GM21717 (cell line): ENCODE measurements around the gene CLNK.

Source experiments
- ATAC-seq: cut with Tn5 transposase; IDR thresholded peaks from one replicate; pipeline ENCODE4 v1.9.1; 2021; ENCODE audit warnings: mild to moderate bottlenecking, moderate library complexity; ENCODE audit not compliant: unreplicated experiment

Gene CLNK, protein sequence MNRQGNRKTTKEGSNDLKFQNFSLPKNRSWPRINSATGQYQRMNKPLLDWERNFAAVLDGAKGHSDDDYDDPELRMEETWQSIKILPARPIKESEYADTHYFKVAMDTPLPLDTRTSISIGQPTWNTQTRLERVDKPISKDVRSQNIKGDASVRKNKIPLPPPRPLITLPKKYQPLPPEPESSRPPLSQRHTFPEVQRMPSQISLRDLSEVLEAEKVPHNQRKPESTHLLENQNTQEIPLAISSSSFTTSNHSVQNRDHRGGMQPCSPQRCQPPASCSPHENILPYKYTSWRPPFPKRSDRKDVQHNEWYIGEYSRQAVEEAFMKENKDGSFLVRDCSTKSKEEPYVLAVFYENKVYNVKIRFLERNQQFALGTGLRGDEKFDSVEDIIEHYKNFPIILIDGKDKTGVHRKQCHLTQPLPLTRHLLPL

DNA sequence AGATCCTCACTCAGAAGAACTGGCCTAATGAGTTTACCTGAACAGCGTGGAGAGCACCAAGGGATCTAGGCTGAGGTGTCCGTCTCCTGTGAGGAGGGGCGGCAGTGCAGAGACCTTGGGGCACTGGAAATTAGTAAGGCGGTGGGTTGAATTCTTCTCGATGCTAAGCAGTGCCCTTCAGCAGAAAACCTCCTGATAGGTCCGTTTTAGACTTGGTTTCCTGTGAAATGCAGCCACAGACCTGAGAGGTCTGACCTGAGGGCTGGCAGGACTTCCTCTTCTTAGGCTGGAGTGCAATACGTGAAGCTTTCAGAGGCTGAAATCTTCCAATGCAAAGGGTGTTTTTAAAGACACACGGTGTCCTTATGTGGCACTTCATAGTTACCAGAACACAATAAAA is at the start of gene CLNK:
TSS of gene CLNK (minus strand) at position 138 of the 400 bp plus-strand sequence. CDS start 16,899 bp downstream, outside the sequence.
- peak; percentile 84 for ATAC-seq

GRCh38 chr4:10733481-10734062 is 49.0 kb upstream of the CLNK start:
- ATAC-seq: no peak

- no peak for ATAC-seq
These were observed 48.4 kb upstream of the CLNK start for GRCh38 chr4:10732914-10733415.

DNA sequence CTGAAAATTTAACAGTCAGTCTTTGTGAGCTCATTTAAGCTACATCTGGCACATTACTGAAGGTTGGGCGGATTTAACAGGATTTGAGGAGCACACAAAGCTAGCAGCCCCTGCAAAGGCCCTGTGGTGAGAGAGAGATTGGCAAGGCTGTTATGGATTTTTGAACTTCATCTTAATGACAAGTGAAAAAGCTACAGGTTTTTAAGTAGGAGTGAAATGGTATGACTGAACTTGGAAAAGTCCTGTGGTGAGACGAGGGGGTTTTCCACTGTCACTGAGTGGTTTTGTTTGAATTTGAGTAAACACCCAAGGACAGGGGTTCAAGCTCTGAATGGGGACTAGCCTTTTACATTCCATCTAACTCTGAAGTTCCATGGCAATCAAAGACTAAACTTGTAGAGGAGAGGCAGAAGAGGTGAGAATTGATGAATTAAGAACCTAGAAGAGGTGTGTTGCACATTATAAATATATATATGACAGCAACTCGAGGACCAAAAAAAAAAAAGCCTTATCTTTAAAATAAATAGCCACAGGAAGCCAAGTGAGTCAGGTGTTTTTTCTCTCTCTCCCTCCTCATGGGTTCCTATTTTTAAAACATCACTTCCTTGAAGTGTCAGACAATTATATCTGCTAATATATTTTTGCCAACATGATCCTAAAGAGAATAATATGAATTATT is 47.8 kb upstream of the CLNK start:
- ATAC-seq: peak; percentile 27

DNA sequence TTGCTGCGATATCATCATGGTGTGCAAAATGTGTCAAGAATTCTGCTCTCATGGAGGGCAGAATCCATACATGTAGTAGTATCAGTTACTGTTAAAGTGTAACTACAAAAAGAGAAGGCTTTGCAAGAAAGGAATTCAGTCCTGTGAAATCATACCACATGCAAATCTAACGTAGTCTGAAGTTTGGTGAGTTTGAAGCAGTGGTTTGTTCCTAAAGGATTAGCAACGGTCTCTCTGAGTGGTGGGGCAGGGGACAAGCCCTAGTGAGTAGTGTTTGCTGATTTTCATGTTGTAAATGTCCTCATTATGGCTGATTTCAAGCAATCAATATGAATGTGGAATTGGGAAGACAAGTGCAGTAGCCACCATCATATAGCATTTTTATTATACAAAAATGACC is 47.1 kb upstream of the CLNK start:
- no peak for ATAC-seq

GRCh38 chr4:10731162-10731561 is 46.6 kb upstream of the CLNK start:
- ATAC-seq: no peak

DNA sequence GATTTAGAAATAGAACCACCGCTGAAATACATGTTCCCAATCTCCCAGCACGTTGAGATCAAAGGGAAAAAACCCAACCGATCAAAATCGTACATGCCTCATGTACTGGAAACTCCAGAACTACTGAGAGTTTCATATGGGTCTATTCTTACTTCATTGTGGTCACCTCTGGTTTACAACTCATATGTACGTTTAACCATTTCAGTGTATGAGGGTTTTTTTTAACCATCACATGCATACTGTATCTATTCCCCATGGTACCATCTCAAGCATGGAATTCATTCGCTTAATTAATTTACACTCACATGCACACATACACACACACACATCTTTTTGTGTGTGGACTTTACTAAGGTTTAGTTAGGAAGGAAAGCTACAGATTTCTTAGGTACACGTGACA is 46.0 kb upstream of the CLNK start:
- peak; percentile 63 for ATAC-seq

- ATAC-seq: peak; percentile 53
These were observed 45.5 kb upstream of the CLNK start for GRCh38 chr4:10730019-10730418.

DNA sequence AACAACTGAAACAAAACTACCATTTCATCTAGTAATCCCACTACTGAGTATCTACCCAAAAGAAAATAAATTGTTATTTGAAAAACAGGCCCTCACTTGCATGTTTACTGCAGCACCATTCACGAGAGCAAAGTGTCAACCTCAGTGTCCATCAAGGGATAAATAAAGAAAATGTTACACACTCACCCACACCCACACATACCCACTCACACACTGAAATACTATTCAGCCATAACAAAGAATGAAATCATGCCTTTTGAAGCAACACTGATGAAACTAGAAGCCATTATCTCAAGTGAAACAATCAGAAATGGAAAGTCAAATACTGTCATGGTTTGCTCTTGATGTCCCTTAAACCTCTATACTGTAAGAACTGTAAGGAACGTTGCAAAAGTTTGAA is 44.8 kb upstream of the CLNK start:
- ATAC-seq: no peak

GRCh38 chr4:10728016-10728415 is 43.4 kb upstream of the CLNK start:
- ATAC-seq: no peak

DNA sequence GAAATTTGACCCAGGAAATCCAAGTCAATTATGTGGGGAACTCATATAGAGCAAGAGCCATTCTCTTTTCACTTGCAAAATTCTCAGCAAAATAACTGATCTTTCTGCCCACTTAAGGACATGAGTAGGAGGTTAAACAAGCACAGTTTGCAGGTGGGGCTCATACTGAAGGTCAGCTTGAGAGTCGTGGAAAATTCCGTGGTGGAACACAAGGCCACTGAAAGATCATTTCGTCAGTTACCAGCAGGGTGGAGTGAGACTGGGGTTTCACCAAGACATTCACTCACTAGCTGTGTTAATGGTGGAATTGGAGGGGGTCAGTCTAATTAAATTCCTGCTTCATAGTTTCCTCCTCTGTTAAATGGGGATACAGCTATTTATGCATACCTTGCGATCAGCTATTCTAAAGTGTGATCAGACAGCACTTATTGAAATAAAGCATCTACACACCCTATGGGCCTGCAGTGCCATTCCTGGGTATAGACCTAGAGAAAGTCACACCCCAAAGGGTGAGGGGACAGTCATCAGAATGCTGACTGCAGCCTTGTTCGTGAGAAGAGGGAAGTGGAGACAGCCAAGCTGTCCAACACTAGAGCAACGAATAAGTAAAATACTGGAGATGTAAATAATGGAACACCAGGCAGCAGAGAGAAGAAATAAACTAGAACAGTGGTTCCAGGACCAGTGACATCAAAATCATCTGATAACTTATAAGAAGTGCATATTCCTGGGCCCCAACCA is 42.7 kb upstream of the CLNK start:
- no peak for ATAC-seq

DNA sequence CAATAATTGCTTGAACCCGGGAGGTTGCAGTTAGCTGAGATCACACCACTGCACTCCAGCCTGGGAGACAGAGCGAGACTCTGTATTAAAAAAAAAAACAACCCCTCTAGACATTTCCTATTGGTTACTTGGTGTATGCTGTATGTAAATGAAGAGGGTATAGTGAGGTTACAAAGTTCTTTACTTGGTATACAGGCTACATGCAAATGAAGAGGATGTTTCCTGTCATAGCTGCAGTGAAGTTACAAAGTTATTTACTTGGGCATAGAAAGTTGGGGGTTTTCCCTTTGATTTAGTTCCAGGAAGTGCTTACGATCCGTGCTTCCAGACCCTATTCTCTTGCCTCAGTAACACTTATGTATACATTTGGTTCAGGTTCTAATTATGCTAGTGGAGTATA is 38.4 kb upstream of the CLNK start:
- peak; percentile 89 for ATAC-seq

GRCh38 chr4:10721616-10722015 is 37.0 kb upstream of the CLNK start:
- ATAC-seq: no peak

GRCh38 chr4:10716163-10716562 is 31.6 kb upstream of the CLNK start:
- no peak for ATAC-seq

GRCh38 chr4:10715696-10716095 is 31.1 kb upstream of the CLNK start:
- no peak for ATAC-seq

- ATAC-seq: no peak
These were observed 30.6 kb upstream of the CLNK start for GRCh38 chr4:10715135-10715534.

- no peak for ATAC-seq
These were observed 29.0 kb upstream of the CLNK start for GRCh38 chr4:10713591-10713990.

DNA sequence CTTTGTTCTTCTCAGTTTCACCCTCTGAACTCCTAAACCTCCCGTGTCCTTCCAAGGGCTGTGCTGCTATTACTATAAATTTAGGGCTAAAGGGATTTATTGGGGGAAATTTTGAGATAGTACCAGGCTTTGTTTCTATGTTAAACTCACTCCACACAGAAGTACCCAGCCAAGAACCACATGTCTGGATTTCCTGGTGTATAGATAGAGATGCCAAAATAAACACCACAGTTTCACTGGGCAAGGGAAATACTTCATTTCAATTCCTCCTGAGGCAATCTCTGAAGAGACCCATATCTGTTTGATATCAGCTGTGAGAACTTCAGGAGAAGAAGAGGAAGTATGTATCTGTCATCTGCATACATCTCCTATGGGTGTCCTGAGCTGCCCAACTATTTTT is 21.7 kb upstream of the CLNK start:
- ATAC-seq: no peak

GRCh38 chr4:10704430-10704810 is 19.9 kb upstream of the CLNK start:
- no peak for ATAC-seq

DNA sequence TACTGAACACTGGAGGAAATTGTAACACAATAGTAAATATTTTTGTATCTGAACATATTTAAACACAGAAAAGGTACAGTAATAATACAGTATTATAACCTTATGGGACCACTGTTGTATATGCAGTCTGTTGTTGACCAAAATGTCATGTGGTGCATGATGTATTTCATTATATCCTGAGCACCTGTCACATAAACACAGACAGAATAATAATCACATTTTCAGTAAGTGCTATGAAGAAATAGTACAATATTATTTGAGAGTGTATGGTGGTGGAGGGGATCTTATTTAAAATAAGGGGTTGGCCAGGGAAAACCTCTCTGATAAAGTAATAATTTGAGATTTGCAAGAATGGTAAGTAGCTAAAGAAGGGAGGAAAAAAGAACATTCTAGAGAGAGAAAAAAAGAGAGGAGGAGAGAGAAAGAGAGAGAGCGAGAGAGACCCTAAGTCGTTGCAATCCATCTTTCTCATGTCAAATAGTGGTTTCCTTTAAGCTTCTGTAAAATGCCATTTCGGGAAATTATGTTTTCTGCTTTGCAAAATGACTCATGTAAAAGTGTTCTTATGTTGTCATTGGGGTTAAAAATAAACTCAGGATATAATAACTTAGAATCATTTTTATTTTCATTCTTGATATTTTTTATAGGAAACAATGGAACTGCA is 19.3 kb upstream of the CLNK start:
- no peak for ATAC-seq

DNA sequence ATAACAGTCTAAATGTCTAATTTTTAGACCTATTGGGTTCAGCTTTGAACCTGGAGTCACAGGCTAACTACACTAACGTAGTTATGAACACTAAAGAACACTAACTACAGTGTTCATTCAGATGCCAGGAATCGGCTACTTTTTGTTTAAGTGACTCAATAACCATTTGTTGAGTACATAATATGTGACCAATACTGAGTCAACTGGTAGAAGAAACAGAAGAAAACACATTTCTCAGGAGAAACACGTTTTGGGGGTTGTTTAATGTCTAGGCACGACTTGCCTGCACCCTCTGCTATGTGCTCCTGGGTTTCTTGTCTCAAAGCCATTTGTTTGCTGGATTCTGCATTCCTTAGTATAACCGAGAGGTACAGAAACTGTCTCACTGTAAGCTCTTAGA is 18.6 kb upstream of the CLNK start:
- no peak for ATAC-seq
